H54 (cell line): ENCODE results near the gene SETD7.

Experiments
- DNase-seq: peaks from one replicate; pipeline ENCODE4 v3.0.0; 2011; ENCODE audit warnings: low spot score, mixed read lengths; ENCODE audit not compliant: insufficient read length
- FAIRE-seq: peaks from 3 replicates; lab custom pipeline; 2011; peaks lifted over from hg19 to GRCh38; lab: Jason Lieb, UNC
- POLR2A ChIP-seq: IDR thresholded peaks from 2 replicates; pipeline ENCODE4 v1.6.1; 2011; ENCODE audit warnings: low read depth, mild to moderate bottlenecking, low read length

SETD7 gene

DNA sequence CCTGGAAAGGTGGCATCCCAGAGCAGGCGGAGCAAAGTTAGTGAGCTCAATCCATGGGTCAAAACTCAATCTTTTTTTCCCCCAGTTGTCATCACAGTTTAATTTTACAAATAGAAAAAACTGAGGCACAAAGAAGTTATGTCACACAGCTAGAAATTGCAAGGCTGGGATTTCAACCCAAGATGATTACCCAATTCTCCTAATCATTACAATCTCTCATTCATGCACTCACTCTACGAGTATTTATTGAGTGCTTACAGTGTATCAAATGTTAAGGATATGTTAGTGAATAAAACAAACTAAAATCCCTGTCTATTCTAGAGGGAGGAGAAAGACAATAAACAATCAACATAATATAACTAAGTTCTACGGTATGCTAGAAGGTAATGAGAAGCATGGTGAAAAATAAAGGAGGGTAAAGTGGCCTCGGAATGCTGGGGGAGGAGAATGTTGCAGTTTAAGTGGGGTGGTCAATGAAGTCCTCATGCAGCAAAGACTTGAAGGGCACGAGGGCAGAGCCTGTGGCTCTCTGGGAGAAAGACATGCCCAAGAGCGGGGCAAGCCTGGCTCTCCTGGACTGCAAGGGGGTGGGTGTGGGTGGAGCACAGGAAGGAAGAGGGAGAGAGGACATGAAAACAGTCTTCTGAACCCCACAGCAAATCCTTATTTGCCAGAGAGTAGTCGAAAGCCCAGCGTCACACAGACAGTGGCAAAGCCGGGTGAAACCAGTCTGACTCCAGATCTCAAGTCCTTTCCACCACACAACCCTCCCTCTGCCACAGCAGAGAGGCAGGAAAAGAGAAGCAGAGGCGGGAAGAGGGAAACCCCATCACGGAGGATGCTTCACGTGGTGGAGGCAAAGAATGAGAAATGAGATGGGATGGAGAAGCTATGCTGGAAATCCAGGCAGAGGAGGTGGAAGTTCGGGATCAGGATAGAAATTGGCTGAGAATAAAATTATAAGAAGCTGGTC, 53.8 kb downstream of the SETD7 start:
- DNase-seq = no peak
- TF ChIP-seq POLR2A = no peak
- FAIRE-seq = no peak

DNA sequence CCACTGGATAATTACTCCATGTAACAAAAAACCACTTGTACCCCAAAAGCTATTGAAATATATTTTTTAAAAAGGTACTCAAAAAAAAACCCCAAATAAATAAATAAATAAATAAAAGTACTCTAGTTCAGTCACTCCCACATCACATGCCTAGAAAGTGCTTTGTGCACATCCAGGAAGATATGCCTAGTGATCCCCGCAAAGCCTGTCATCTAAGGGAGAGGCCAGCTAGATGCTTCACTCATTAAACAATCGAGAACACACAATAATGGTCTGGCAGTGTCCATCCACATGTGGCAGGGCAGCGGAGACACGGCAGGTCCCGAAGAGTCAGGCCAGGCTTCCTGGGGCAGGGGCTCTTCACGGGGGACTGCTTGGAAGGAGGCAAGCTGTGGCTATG, 54.5 kb downstream of the SETD7 start:
- FAIRE-seq (no peak), DNase-seq (no peak)
- no peak for TF ChIP-seq POLR2A

DNA sequence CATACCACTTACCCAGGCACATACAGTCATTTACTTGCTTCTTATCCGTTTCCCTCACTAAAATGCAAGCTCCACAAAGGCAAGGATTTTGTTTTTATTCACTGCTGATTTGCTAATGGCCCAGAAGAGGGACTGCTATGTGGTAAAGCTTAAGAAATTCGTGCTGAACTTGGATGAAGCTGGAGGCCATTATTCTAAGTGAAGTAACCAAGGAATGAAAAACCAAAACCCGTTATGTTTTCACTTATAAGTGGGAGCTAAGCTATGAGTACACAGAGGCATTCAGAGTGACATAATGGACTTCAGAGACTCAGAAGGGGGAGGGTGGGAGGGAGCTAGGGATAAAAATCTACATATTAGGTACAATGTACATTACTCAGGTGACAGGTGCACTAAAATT, 54.9 kb downstream of the SETD7 start:
- no peak for TF ChIP-seq POLR2A
- DNase-seq = no peak
- FAIRE-seq = no peak

DNA sequence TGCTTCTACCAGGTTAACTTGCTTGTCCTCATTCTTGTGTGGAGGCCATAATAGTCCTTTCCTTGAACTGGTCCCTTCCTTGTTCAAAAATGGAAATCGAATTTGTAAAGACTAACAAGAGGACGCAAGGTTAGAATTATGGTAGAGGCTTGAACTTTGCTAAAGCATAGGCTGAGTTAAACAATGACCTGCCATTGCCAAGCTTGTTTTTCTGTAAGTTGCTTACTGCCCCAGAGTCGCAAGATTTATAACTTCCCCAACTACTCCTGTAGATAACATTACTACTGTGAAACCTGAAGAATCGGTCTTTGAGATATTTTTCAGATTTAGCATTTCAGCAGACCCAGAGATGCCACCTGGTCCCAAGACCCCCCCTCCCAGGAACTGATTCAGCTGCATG, 56.8 kb downstream of the SETD7 start:
- DNase-seq (no peak), FAIRE-seq (no peak)
- no peak for TF ChIP-seq POLR2A

DNA sequence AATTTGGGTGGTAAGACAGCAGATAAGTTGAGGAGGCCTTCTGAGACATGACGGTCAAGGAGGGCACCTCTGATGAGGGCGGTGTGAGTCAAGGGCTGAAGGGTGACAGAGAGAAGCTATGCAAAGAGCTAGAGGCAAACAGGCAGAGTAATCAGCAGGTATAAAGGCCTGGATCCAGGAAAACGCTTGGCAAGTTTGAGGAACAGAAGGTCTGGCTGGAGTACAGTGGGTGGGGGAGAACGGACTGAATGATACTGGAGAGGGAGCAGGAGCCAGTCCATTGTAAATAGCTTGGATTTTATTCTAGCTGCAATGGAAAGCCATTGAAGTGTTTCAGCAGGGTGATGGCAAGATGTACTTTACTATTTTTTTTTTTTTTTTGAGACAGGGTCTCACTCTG, 62.8 kb downstream of the SETD7 start:
- DNase-seq (no peak), FAIRE-seq (no peak)
- TF ChIP-seq POLR2A = no peak

DNA sequence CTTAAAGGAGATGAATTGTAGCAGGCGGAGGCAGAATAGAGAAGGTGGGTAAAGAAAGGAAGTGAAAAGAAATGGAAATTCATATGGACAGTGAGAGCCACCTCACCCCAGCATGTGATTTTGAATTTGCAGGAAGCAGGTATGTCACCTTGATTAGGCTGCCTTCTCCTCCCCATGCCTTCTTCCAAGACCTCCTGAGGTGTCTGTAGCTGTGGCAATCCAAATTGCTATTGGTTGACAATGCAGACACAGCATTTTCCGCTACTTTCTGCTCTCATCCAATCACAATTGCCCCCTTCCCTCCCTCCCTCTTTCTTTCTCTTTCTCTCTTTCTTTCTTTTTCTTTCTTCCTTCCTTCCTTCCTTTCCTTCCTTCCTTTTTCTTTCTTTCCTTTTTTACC, 63.6 kb downstream of the SETD7 start:
- DNase-seq = no peak
- no peak for FAIRE-seq
- TF ChIP-seq POLR2A = no peak

DNA sequence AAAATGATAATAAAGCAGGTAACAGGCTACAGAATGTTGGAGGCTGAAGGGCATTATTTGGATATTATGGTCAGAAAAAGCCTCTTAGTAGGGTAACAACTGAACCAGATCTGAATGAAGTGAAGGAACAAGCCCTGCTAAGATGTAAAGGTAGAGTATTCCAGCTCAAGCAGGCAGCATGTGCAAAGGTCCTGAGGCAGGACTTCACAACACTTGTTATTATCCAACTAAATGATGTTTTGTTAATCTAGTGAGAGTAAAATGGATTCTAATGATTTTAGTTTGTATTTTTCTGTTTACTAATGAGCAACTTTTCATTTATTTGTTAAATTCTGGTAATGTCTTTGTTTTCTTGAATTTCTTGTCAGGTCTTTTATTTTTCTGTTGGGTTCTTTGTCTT, 66.4 kb downstream of the SETD7 start:
- FAIRE-seq (no peak), DNase-seq (no peak)
- no peak for TF ChIP-seq POLR2A

DNA sequence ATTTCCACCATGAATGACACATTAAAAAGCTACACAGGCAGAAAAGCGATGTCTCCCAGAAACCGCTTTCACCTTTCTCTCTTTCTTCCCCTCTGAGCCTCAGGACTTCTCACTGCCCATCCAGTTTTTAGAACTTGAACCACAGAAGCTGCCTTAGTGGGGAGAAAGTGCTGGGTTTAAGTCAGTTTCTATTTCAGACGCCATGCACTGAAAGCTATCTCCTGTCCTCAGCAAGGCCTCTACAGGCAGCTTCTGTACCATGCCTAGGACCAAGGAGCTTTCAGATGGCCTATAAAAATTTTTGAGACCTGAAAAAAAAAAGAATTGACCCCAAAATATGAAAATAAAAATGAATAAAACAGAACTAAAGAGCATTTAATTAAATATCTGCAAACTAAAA, 67.6 kb downstream of the SETD7 start:
- FAIRE-seq (no peak), DNase-seq (no peak)
- TF ChIP-seq POLR2A = no peak

DNA sequence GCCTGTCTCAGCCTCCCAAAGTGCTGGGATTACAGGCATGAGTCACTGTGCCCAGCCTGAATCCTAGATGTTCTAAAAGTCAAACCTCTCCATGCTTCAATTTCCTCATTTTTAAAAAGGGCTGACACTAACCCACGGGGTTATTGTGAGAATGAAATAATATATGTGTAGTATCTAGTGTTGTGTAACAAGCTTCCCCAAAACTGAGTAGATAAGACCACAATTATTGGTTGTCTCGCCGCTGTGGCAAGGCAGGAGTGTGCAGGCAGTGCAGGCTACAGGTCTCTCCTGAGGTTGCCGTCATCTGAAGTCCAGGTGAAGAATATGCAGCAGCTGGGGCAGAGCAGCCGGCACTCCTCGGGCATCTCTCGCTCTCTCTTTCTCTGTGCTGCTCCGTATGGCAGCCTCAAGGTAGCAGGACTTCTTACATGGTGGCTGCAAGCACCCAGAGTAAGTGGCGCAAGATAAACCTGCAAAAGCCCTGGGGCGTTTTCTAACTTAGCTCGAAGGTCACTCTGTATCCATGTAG, 71.2 kb downstream of the SETD7 start:
- DNase-seq = no peak
- no peak for FAIRE-seq
- TF ChIP-seq POLR2A = no peak

DNA sequence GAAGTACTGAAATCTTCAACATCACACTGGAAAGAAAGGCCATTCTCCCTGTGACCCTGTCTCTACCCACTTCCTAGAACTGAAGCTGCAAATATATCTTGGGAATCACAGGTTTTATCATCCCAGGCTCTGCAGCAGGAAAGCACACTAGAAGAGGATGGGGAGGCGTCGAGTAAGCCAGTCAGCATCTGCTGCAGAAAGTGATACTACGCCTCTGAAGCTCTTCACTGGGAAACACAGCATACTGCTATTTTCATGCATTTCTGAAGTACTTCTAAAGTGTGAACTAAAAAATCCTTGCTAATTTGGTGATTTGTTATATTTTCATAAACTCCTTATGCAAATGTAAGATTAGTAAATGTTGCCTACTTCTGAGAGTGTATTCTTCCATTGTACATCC, 73.0 kb downstream of the SETD7 start:
- DNase-seq (no peak), FAIRE-seq (no peak)
- TF ChIP-seq POLR2A = no peak

DNA sequence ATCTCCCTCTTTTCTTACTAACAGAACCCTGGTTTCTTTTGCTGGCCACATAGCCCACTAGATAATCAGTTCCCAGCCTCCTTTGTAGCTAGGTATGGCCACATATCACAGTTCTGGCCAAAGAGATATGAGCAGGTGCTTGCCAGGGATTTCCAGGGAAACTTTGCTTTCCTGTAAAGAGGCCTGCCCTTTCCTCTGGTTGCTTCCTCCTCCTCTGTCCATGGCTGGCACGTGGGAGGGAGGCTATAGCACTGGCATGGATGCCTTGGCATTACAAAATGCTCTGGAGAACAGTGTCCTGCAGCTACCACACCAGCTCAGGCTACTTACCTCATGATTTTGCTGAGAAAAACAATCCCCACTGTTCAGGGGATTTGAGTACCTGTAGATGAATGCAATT, 74.6 kb downstream of the SETD7 start:
- no peak for TF ChIP-seq POLR2A
- FAIRE-seq (no peak), DNase-seq (no peak)

DNA sequence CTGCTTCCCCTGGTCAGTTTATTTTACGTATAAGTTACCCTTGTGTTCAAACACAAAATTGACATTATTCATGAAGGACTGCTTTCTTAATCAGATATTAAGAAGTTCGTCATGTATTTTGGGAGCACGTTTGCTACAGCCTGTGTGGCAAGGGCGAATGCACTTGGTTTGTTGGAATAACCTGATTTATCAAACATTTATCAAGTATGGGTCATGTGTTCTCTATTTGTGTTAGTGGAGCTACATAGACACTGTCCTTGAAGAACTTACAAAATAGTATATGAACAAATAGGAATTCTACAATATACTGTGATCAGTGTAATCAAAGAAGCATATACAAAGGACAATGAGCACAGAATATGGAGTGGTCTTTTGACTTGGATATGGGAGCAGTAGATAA, 79.7 kb downstream of the SETD7 start:
- TF ChIP-seq POLR2A = no peak
- no peak for FAIRE-seq
- no peak for DNase-seq

DNA sequence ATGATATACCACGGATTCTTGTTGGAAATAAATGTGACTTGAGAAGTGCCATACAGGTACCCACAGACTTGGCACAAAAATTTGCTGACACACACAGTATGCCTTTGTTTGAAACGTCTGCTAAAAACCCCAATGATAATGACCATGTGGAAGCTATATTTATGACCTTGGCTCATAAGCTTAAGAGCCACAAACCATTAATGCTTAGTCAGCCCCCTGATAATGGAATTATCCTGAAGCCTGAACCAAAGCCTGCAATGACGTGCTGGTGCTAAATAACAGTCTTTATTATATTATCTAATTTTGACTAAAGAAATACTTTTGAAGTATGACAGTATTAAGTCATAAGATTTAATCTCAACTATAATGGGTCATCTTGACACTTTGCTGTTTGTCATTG, 83.2 kb downstream of the SETD7 start:
- DNase-seq (no peak), FAIRE-seq (no peak)
- TF ChIP-seq POLR2A = no peak

DNA sequence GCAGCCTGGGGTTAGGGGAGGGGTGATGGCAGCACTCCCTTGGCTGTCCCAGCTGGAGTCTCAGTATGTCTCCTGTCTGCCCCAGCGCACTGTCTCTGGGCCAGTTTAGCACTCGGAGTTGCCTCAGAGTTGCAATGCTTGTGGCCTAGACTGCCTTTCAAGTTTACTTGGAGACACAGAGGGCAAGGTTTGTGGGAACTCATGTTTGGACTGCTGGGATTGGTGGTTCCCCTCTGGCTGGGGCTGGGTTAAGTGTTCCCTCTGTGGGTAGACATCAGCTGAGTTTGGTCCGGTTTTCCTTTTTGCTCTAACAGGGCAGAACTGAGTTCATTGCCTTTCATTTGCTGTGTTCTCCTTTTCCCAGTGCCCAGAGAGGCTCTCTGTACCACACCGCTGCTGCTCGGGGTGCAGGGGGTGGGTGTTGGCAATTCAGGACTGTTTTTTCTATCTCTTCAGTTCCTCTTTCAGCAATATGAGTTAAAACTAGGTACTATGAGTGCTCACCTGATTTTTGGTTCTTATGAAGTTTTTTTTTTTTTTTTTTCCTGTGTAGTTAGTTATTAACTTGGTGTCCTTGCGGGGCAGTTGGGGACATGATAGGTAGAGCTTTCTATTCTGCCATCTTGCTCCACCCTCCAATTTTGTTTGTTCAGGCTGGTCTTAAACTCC, 84.9 kb downstream of the SETD7 start:
- no peak for DNase-seq
- no peak for FAIRE-seq
- TF ChIP-seq POLR2A = no peak
